Calu3 (cell line): ENCODE measurements around the gene MAGEB17. TPM values are rescaled to one million over a fixed set of nuclear protein-coding genes. Genes with fewer than 3 reads are reported as not detected.

Source experiments
- Bru-seq: library from RNA; stranded (reverse); fragments of 400-500 nt; gene quantifications from one replicate; lab custom pipeline; 2021; lab: Mats Ljungman, UMichigan
- BruChase-seq, 2 experiments: library from RNA; stranded (reverse); fragments of 400-500 nt; gene quantifications; one replicate each; lab custom pipeline; 2021; lab: Mats Ljungman, UMichigan
- BruUV-seq: library from RNA; stranded (reverse); fragments of 400-500 nt; replicated peaks from 2 replicates; lab custom pipeline; 2021; lab: Mats Ljungman, UMichigan
- CTCF ChIA-PET: fragments of 300-600 bp; sonication (Branson Sonifier 250); formaldehyde crosslinking; loops from one replicate; lab custom pipeline; 2022; ENCODE audit warnings: antibody characterized with exemption; lab: Charles Lee
- DNase-seq: peaks from one replicate; pipeline ENCODE4 v3.0.0; 2022
- H3K27ac Mint-ChIP-seq: one replicate; pipeline ENCODE4 v1.8.0; 2022; ENCODE audit warnings: mixed read lengths; ENCODE audit not compliant: unreplicated experiment
- H3K27me3 Mint-ChIP-seq: one replicate; pipeline ENCODE4 v1.8.0; 2022; ENCODE audit warnings: mixed read lengths; ENCODE audit not compliant: unreplicated experiment
- H3K36me3 Mint-ChIP-seq: one replicate; pipeline ENCODE4 v1.8.0; 2022; ENCODE audit warnings: mild to moderate bottlenecking, moderate library complexity, mixed read lengths; ENCODE audit not compliant: insufficient read depth, unreplicated experiment
- H3K4me1 Mint-ChIP-seq: one replicate; pipeline ENCODE4 v1.8.0; 2022; ENCODE audit warnings: mild to moderate bottlenecking, low read depth, mixed read lengths; ENCODE audit not compliant: unreplicated experiment
- H3K4me3 Mint-ChIP-seq: one replicate; pipeline ENCODE4 v1.8.0; 2022; ENCODE audit warnings: mild to moderate bottlenecking, low read depth, moderate library complexity, mixed read lengths; ENCODE audit not compliant: unreplicated experiment
- H3K9me3 Mint-ChIP-seq: one replicate; pipeline ENCODE4 v1.8.0; 2022; ENCODE audit warnings: low read depth, mixed read lengths; ENCODE audit not compliant: unreplicated experiment
- CTCF ChIP-seq: fragments of 200-600 bp; IDR thresholded peaks from one replicate; pipeline ENCODE4 v1.8.0; 2022; ENCODE audit warnings: antibody characterized with exemption; ENCODE audit not compliant: unreplicated experiment
- intact Hi-C: fragments of 100-400 bp; cut with micrococcal nuclease; formaldehyde crosslinking; loops from one replicate; pipeline ENCODE4 v1.10.0; 2022; ENCODE audit not compliant: unreplicated experiment
- long read RNA-seq: library from polyadenylated mRNA; stranded (forward); transcript quantifications from one replicate; pipeline ENCODE4 v2.0.0, GENCODE V29; 2022
- total RNA-seq: library from RNA; stranded (reverse); gene quantifications from 2 replicates; pipeline ENCODE4 v1.2.3, GENCODE V29; 2022

The MAGEB17 gene
- total RNA-seq (not detected in 2 replicates), Bru-seq, nascent RNA (not detected), BruChase-seq, experiment 1, labeled RNA remaining after a 6-hour chase (percentile 16 among the genes with signal in this experiment), BruChase-seq, experiment 2, labeled RNA remaining after a 2-hour chase (percentile 12 among the genes with signal in this experiment)
- long read RNA-seq = 0 reads

DNA sequence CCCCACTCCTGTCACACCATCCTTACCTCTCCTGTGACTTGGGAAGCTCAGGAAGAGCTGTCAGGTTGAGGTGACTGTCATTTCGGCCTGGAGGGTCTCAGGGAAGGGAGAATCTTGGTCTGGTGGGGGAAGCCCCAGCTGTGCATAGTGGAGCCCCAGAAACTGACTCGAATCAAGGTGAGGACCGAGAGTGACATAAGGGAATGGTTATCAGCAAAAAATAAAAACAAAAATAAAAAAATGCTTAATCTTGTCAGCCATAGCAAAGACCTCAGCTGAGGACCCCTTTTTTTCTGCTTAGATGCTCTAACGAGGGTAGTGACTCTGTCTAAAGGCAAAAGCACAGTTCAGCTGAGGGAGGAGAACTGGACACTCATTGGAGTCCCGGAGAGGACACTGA is at the start of gene MAGEB17:
MAGEB17 (plus strand) TSS at position 301 of the 400 bp plus-strand sequence. CDS start 2,902 bp downstream, outside the sequence.
- no peak for TF ChIP-seq CTCF
- CTCF ChIA-PET = interaction anchor here (0.6 kb wide), 1 partner anchor 40 kb away, joined by 3 read pairs; no protein-coding TSS in a partner anchor
- intact Hi-C loops = no loop called here
- DNase-seq = no peak
- H3K36me3 Mint-ChIP-seq = no peaks in the 10 kb centered on the region
- BruUV-seq = no TSS peak
- H3K4me3 Mint-ChIP-seq = no peak within 1 kb of the TSS
- no peaks in the 10 kb centered on the region for H3K4me1 Mint-ChIP-seq
- no peaks in the 10 kb centered on the region for H3K27me3 Mint-ChIP-seq
- no peaks in the 10 kb centered on the region for H3K9me3 Mint-ChIP-seq
- H3K27ac Mint-ChIP-seq = no peak within 1 kb of the TSS

DNA sequence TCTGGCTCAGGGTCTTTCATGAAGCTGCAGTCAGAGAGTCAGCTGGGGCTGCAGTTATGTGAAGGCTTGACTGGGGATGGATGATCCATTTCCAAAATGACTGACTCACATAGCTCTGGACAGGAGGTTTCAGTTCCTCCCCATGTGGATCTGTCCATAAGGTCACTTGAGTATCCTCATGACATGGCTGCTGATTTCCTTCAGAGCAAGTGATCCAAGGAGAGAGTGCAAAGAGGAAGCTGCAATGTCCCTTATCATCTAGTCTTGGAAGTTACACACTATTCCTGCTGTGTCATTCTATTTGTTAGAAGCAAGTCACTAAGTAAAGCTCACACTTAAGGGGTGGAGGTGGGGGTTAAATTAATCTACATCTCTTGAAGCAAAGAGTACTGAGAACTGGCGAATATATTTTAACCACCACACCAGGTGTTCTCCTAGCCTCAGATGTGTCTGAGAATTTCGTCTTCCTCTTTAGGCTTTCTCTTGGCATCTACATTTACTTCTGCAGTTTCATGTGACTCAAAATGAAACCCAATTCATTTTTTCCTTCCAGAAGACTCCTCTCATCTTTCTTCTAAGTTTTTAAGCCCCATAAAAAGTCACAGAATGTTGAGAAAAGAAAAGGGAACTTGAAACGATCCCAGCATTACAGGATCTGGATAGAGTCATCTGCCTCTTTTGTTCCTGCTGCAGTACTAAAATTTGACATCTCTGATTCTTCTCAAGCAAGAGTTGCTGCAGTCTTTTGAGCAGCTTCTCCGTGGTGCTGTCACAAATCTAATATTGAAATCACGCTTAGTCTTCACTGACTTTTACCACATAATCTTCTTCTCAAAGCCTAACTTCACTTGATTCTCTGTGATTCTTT is 47.7 kb upstream of the MAGEB17 start:
- Mint-ChIP-seq H3K4me1 (peaks cover 19% of the 10 kb centered on the region), H3K4me3 (no peak overlapping the region)
- no peak for DNase-seq

DNA sequence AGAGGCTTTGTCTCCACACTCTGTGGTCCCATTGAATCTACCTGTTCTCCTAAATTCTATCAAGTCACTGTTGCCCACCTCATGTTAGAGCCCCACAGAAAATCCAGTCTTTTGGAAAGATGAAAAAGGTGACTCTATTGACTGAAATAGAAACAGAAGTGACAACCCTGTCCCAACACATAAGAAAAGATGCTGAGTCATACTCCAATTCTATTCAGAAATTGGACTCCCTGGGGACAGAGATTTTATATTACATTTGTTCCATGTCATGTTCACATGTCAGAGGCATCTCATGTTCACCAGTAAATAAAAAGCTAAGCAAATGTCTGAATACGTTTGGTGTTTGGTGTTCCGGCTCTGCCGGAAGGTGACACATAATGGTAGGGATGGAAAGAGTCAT is 46.9 kb upstream of the MAGEB17 start:
- peaks cover 5% of the 10 kb centered on the region for H3K36me3 Mint-ChIP-seq
- CTCF ChIA-PET = no interaction called here
- H3K4me3 Mint-ChIP-seq = no peak overlapping the region
- peaks cover 20% of the 10 kb centered on the region for H3K4me1 Mint-ChIP-seq
- DNase-seq = no peak
- no peaks in the 10 kb centered on the region for H3K27me3 Mint-ChIP-seq
- H3K9me3 Mint-ChIP-seq = peaks cover 3% of the 10 kb centered on the region
- BruUV-seq = no TSS peak
- no peak overlapping the region for H3K27ac Mint-ChIP-seq
- no peak for TF ChIP-seq CTCF
- intact Hi-C loops = loop anchor here (10.0 kb wide), 1 partner anchor 186 kb away; no protein-coding TSS in a partner anchor

More for the DNA sequence above, 47.7 kb upstream of the MAGEB17 start:
- H3K36me3 Mint-ChIP-seq = peaks cover 5% of the 10 kb centered on the region
- intact Hi-C loops = loop anchor here (10.0 kb wide), 1 partner anchor 185 kb away; no protein-coding TSS in a partner anchor
- BruUV-seq = no TSS peak
- H3K27me3 Mint-ChIP-seq = no peaks in the 10 kb centered on the region
- peaks cover 3% of the 10 kb centered on the region for H3K9me3 Mint-ChIP-seq
- CTCF ChIA-PET = no interaction called here
- no peak for TF ChIP-seq CTCF
- no peak overlapping the region for H3K27ac Mint-ChIP-seq

DNA sequence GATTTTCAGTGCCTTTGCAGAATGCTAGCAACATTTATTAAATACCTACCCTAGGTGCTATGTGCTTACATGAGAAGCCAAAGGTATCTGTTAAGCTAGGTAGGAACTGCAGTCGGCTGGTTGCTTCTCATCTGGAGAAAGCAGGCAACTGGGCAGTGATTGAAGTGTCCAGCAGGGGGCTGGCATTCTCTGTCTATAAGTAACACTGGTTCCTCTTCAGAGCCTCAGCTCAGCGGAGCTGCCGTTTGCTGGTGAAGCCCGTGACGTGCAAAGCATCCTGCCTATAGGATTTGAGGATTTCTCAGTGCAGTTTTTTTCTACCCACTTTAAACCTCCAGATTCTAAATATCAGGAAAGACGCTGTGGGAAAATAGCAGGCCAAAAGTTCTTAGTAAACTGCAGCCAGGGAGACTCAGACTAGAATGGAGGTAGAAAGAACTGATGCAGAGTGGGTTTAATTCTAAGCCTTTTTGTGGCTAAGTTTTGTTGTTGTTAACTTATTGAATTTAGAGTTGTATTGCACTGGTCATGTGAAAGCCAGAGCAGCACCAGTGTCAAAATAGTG is 44.0 kb upstream of the MAGEB17 start, which contains the start of gene GRPR:
GRPR (plus strand) TSS at position 344 of the 565 bp plus-strand sequence. CDS start 389 bp downstream, outside the sequence.
- H3K4me3 Mint-ChIP-seq = no peak within 1 kb of the TSS
- DNase-seq = peak; percentile 79
- H3K27ac Mint-ChIP-seq = peak within 1 kb of the TSS; percentile 56
- H3K4me1 Mint-ChIP-seq = peaks cover 28% of the 10 kb centered on the region
- peak; percentile 43 for TF ChIP-seq CTCF
- no TSS peak for BruUV-seq
- intact Hi-C loops = loop anchor here (1.0 to 10.0 kb wide), 3 partner anchors 89 to 321 kb away; no protein-coding TSS in a partner anchor
- peaks cover 5% of the 10 kb centered on the region for H3K36me3 Mint-ChIP-seq
- peaks cover 3% of the 10 kb centered on the region for H3K9me3 Mint-ChIP-seq
- CTCF ChIA-PET = interaction anchor here (0.6 to 1.7 kb wide), 10 partner anchors 11 to 385 kb away, joined by 3 to 15 read pairs (median 3); partner anchors contain the start of gene CA5B
- no peaks in the 10 kb centered on the region for H3K27me3 Mint-ChIP-seq
